A673 (cell line): ENCODE results near the gene KIF26B. TPM values are rescaled to one million over a fixed set of nuclear protein-coding genes. Genes with fewer than 3 reads are reported as not detected.

Source experiments
- BruUV-seq: library from RNA; stranded (reverse); fragments of 400-500 nt; replicated peaks from 2 replicates; lab custom pipeline; 2021; lab: Mats Ljungman, UMichigan
- CTCF ChIA-PET: fragments of 300-600 bp; sonication (Branson Sonifier 250); formaldehyde crosslinking; loops from one replicate; lab custom pipeline; 2022; ENCODE audit warnings: antibody characterized with exemption; lab: Charles Lee
- POLR2A ChIA-PET: fragments of 300-600 bp; sonication (Branson Sonifier 250); formaldehyde crosslinking; loops from one replicate; lab custom pipeline; 2022; ENCODE audit warnings: antibody characterized with exemption; ENCODE audit not compliant: low non-redundant PET; lab: Charles Lee
- DNase-seq: peaks from one replicate; pipeline ENCODE4 v3.0.0-alpha.2; 2015; ENCODE audit warnings: low spot score
- H3K27ac ChIP-seq: fragments of 200-600 bp; sonication (generic); 2 replicates; pipeline ENCODE4 v1.5.1; 2016; ENCODE audit warnings: mixed run types, low read depth, mild to moderate bottlenecking, mixed read lengths, antibody characterized with exemption, low read length; ENCODE audit not compliant: poor library complexity, severe bottlenecking
- H3K27me3 ChIP-seq: fragments of 200-600 bp; sonication (generic); replicated peaks from 2 replicates; pipeline ENCODE4 v1.6.1; 2017; ENCODE audit warnings: mixed run types, low read depth, mild to moderate bottlenecking, mixed read lengths, antibody characterized with exemption, low read length; ENCODE audit not compliant: insufficient read depth, poor library complexity
- H3K36me3 ChIP-seq: fragments of 200-600 bp; sonication (generic); 2 replicates; pipeline ENCODE4 v1.6.1; 2016; ENCODE audit warnings: mixed run types, mild to moderate bottlenecking, mixed read lengths, antibody characterized with exemption, low read length; ENCODE audit not compliant: insufficient read depth, poor library complexity, severe bottlenecking
- H3K4me1 ChIP-seq: fragments of 200-600 bp; sonication (generic); 2 replicates; pipeline ENCODE4 v1.6.1; 2017; ENCODE audit warnings: mixed run types, mild to moderate bottlenecking, mixed read lengths, antibody characterized with exemption, low read length; ENCODE audit not compliant: insufficient read depth, poor library complexity, severe bottlenecking
- H3K4me3 ChIP-seq: fragments of 200-600 bp; sonication (generic); 2 replicates; pipeline ENCODE4 v1.5.1; 2016; ENCODE audit warnings: low read depth, mixed run types, mild to moderate bottlenecking, mixed read lengths, low read length; ENCODE audit not compliant: poor library complexity, severe bottlenecking
- H3K9me3 ChIP-seq: fragments of 200-600 bp; sonication (generic); 2 replicates; pipeline ENCODE4 v1.6.1; 2016; ENCODE audit warnings: mixed run types, low read depth, mild to moderate bottlenecking, mixed read lengths, antibody characterized with exemption, low read length; ENCODE audit not compliant: poor library complexity, severe bottlenecking
- CTCF ChIP-seq: fragments of 300-800, 200-600 bp; sonication (generic); conservative IDR thresholded peaks from 2 replicates; pipeline ENCODE4 v1.5.1; 2017; ENCODE audit warnings: low read depth, mild to moderate bottlenecking, antibody characterized with exemption, low read length, moderate library complexity, mixed read lengths
- EZH2 ChIP-seq: fragments of 200-600 bp; sonication (generic); IDR thresholded peaks from 2 replicates; pipeline ENCODE4 v1.6.1; 2017; ENCODE audit warnings: borderline replicate concordance, low read depth, mild to moderate bottlenecking, mixed read lengths, antibody characterized with exemption, low read length; ENCODE audit not compliant: poor library complexity, severe bottlenecking
- intact Hi-C: fragments of 100-400 bp; cut with micrococcal nuclease; formaldehyde crosslinking; loops from one replicate; pipeline ENCODE4 v1.10.0; 2022; ENCODE audit not compliant: unreplicated experiment
- total RNA-seq: library from RNA; stranded (reverse); gene quantifications from 2 replicates; pipeline ENCODE4 v1.2.3, GENCODE V29; 2021

Gene KIF26B
- total RNA-seq, 1 experiment from 2014 or later = not detected

GRCh38 chr1:245133995-245134715 lies 20.6 kb upstream of the KIF26B start:
- H3K4me1 ChIP-seq = no peaks in the 10 kb centered on the region
- POLR2A ChIA-PET = no interaction called here
- no peak overlapping the region for H3K27ac ChIP-seq
- CTCF ChIA-PET = no interaction called here
- H3K4me3 ChIP-seq = no peak overlapping the region
- no peak for DNase-seq
- intact Hi-C loops = no loop called here
- no peaks in the 10 kb centered on the region for H3K36me3 ChIP-seq
- TF ChIP-seq CTCF = no peak
- TF ChIP-seq EZH2 = no peak
- no TSS peak for BruUV-seq
- peaks cover 11% of the 10 kb centered on the region for H3K27me3 ChIP-seq
- no peaks in the 10 kb centered on the region for H3K9me3 ChIP-seq

DNA sequence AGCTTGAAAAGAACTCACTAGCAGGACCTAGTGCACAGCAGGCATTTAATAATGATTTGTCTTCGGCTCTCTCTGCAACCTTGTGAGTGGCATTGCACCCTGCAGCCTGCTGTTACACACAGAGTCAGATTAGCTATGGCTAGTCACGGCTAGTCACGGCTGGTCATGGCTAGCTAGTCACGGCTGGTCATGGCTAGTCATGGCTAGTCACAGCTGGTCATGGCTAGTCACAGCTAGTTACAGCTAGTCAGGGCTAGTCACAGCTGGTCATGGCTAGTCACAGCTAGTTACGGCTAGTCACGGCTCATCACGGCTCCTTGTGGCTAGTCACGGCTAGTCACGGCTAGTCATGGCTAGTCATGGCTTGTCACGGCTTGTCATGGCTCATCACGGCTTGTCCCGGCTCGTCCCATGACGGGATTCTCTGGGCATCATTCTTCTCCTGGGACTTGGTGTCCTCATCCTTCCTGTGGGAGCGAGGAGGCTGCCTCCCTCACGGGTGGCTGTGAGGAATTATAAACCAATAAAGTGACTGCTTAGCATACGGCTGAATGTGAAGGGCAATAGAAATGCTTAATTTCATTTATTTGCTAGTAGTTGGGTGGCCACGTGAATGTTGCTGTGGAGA lies 12.5 kb upstream of the KIF26B start:
- ChIA-PET CTCF (no interaction called here), POLR2A (no interaction called here)
- no peak overlapping the region for H3K4me3 ChIP-seq
- peaks cover 3% of the 10 kb centered on the region for H3K4me1 ChIP-seq
- peaks cover 24% of the 10 kb centered on the region for H3K27me3 ChIP-seq
- H3K36me3 ChIP-seq = no peaks in the 10 kb centered on the region
- TF ChIP-seq CTCF = no peak
- TF ChIP-seq EZH2 = no peak
- intact Hi-C loops = no loop called here
- no peaks in the 10 kb centered on the region for H3K9me3 ChIP-seq
- no peak for DNase-seq
- BruUV-seq = no TSS peak
- no peak overlapping the region for H3K27ac ChIP-seq

- H3K36me3 ChIP-seq = no peaks in the 10 kb centered on the region
- intact Hi-C loops = no loop called here
- H3K4me1 ChIP-seq = peaks cover 3% of the 10 kb centered on the region
- no TSS peak for BruUV-seq
- POLR2A ChIA-PET = no interaction called here
- no peaks in the 10 kb centered on the region for H3K9me3 ChIP-seq
- TF ChIP-seq CTCF (no peak), EZH2 (no peak)
- H3K27me3 ChIP-seq = peaks cover 24% of the 10 kb centered on the region
- no peak for DNase-seq
- no peak overlapping the region for H3K27ac ChIP-seq
- no peak overlapping the region for H3K4me3 ChIP-seq
- CTCF ChIA-PET = no interaction called here
Measured at GRCh38 chr1:245142976-245143375, 11.8 kb upstream of the KIF26B start.
